ENCODE results near the gene OTOA. TPM values are rescaled to one million over a fixed set of nuclear protein-coding genes. Genes with fewer than 3 reads are reported as not detected.
"Not testable (repeated sequence)": the region's sequence is repeated elsewhere in the genome, so short reads cannot be mapped to it uniquely, and the experiment has no call there.

The OTOA gene
- total RNA-seq, 2 experiments from 2014 or later, result not detected

DNA sequence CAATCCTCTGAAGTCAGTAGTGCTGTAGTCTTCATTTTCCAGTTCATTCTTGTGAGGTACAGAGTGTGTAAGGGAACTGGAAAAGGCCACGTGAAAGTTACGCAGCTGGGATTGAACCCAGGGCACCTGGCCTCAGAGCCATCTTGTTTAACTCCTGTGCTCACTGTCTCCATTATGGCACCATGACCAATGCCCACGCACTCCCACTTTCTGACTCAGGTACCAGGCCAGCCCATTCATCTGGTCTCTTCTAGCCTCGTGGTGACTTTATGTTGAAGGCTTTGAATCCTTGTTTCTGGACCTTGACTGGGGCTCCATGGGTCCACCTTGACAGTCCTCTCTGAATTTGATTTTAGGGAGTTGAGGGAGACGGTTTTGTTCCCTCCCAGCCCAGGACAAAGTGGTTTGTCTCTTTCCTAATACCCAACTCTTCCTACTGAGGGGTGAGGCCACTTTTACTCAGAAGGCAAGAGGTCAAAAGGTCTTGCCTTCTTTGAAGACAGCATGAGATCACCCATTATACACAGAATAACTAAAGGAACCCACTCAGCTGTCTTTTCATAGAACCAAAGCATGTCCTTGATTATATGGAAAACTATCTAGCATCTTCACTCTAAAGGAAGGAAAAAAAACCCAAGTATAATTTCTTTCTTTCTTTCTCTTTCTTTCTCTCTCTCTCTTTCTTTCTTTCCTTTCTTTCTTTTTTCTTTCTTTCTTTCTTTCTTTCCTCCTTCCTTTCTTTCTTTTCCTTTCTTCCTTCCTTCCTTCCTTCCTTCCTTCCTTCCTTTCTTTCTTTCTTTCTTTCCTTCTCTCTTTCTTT, 50.0 kb downstream of the OTOA start:
- BruUV-seq (replicated peaks), result no TSS peak
- Histone ChIP-seq H2AFZ (ENCODE audit: low read length) (no peak overlapping the region), H4K20me1 (ENCODE audit: insufficient read depth, low read length) (no peaks in the 10 kb centered on the region), H3K4me1 (ENCODE audit: insufficient read depth, low read length, poor library complexity, severe bottlenecking) (no peaks in the 10 kb centered on the region), H3K9me2 (ENCODE audit: insufficient read depth, low read length) (no peaks in the 10 kb centered on the region), H3K4me3 (ENCODE audit: low read depth, low read length, poor library complexity, severe bottlenecking) (no peak overlapping the region), H3K36me3 (ENCODE audit: insufficient read depth, low read length) (no peaks in the 10 kb centered on the region), H3K79me2 (ENCODE audit: insufficient read depth, low read depth, low read length) (no peaks in the 10 kb centered on the region), H3K27ac (ENCODE audit: low read depth, low read length, poor library complexity, severe bottlenecking) (no peak overlapping the region), H3K9me3 (ENCODE audit: low read length) (no peaks in the 10 kb centered on the region), H3K4me2 (ENCODE audit: low read length) (no peak overlapping the region)
- ChIA-PET POLR2A (no interaction called here), CTCF (ENCODE audit: unreplicated experiment) (no interaction called here)
- intact Hi-C loops (cut with micrococcal nuclease; ENCODE audit: unreplicated experiment), result no loop called here
- DNase-seq (ENCODE audit: low spot score), result no peak
- TF ChIP-seq, protein P1, sequence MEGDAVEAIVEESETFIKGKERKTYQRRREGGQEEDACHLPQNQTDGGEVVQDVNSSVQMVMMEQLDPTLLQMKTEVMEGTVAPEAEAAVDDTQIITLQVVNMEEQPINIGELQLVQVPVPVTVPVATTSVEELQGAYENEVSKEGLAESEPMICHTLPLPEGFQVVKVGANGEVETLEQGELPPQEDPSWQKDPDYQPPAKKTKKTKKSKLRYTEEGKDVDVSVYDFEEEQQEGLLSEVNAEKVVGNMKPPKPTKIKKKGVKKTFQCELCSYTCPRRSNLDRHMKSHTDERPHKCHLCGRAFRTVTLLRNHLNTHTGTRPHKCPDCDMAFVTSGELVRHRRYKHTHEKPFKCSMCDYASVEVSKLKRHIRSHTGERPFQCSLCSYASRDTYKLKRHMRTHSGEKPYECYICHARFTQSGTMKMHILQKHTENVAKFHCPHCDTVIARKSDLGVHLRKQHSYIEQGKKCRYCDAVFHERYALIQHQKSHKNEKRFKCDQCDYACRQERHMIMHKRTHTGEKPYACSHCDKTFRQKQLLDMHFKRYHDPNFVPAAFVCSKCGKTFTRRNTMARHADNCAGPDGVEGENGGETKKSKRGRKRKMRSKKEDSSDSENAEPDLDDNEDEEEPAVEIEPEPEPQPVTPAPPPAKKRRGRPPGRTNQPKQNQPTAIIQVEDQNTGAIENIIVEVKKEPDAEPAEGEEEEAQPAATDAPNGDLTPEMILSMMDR (conservative IDR thresholded peaks at IDR 0.05; ENCODE audit: low read length), result no peak
- no peak for TF ChIP-seq EZH2phosphoT487 (IDR thresholded peaks at IDR 0.05; ENCODE audit: borderline replicate concordance, low read depth, low read length)

DNA sequence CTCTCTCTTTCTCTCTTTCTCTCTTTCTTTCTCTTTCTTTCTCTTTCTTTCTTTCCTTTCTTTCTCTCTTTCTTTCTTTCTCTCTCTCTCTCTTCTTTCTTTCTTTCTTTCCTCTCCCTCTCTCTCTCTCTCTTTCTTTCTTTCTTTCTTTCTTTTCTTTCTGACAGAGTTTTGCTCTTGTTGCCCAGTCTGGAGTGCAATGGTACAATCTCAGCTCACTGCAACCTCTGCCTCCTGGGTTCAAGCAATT, 50.5 kb downstream of the OTOA start:
- H3K4me1 ChIP-seq (ENCODE audit: insufficient read depth, low read length, poor library complexity, severe bottlenecking); H3K4me2 ChIP-seq (ENCODE audit: low read length); H3K27ac ChIP-seq (ENCODE audit: low read depth, low read length, poor library complexity, severe bottlenecking); CTCF ChIA-PET (ENCODE audit: unreplicated experiment); H3K36me3 ChIP-seq (ENCODE audit: insufficient read depth, low read length); DNase-seq (ENCODE audit: low spot score); H4K20me1 ChIP-seq (ENCODE audit: insufficient read depth, low read length); H3K9me2 ChIP-seq (ENCODE audit: insufficient read depth, low read length); H2AFZ ChIP-seq (ENCODE audit: low read length); H3K4me3 ChIP-seq (ENCODE audit: low read depth, low read length, poor library complexity, severe bottlenecking); intact Hi-C loops (cut with micrococcal nuclease; ENCODE audit: unreplicated experiment); H3K79me2 ChIP-seq (ENCODE audit: insufficient read depth, low read depth, low read length); H3K9me3 ChIP-seq (ENCODE audit: low read length); BruUV-seq (replicated peaks): not testable (repeated sequence)
- POLR2A ChIA-PET, result interaction anchor here (0.6 to 0.7 kb wide), 2 partner anchors 53 to 978 kb away, joined by 4 to 5 read pairs; no protein-coding TSS in a partner anchor

DNA sequence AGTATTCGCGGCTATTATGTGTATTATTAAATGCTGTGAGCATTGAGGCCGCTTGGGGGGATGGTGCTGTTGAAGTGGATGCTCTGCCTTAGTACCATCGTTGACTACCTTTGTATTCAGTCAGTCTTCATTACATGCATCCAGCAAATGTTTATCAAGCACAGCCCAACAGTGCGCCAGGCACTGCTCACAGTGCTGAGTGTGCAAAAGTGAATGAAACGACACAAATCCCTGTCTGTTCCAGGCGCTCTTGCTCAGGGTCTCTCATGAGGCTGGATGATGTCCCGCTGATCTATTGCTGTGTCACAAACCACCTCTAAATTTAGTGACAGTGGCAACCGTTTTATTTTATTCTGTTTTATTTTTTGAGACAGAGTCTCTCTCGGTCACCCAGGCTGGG, 53.8 kb downstream of the OTOA start:
- Histone ChIP-seq H3K4me3 (ENCODE audit: low read depth, low read length, poor library complexity, severe bottlenecking) (no peak overlapping the region), H3K9me2 (ENCODE audit: insufficient read depth, low read length) (no peaks in the 10 kb centered on the region), H3K36me3 (ENCODE audit: insufficient read depth, low read length) (no peaks in the 10 kb centered on the region), H3K27ac (ENCODE audit: low read depth, low read length, poor library complexity, severe bottlenecking) (no peak overlapping the region), H3K4me2 (ENCODE audit: low read length) (no peak overlapping the region), H3K79me2 (ENCODE audit: insufficient read depth, low read depth, low read length) (no peaks in the 10 kb centered on the region), H3K4me1 (ENCODE audit: insufficient read depth, low read length, poor library complexity, severe bottlenecking) (peaks cover 6% of the 10 kb centered on the region), H2AFZ (ENCODE audit: low read length) (no peak overlapping the region), H3K9me3 (ENCODE audit: low read length) (no peaks in the 10 kb centered on the region), H4K20me1 (ENCODE audit: insufficient read depth, low read length) (no peaks in the 10 kb centered on the region)
- no peak for DNase-seq (ENCODE audit: low spot score)
- ChIA-PET POLR2A (no interaction called here), CTCF (ENCODE audit: unreplicated experiment) (no interaction called here)
- intact Hi-C loops (cut with micrococcal nuclease; ENCODE audit: unreplicated experiment), result no loop called here
- no TSS peak for BruUV-seq (replicated peaks)
- no peak for TF ChIP-seq EZH2phosphoT487 (IDR thresholded peaks at IDR 0.05; ENCODE audit: borderline replicate concordance, low read depth, low read length)
- TF ChIP-seq, protein P1 (conservative IDR thresholded peaks at IDR 0.05; ENCODE audit: low read length), result no peak

All from OCI-LY7 (cell line).